A549 treated with dexamethasone at 1 μM for 4 hours (cell line): ENCODE results near the gene P2RY13. TPM values are rescaled to one million over a fixed set of nuclear protein-coding genes. Genes with fewer than 3 reads are reported as not detected.

ENCODE experiments used
- total RNA-seq: library from RNA; stranded (reverse); fragments of 200-300 nt; extraction: Qiagen RNA extraction; gene quantifications from 5 replicates; pipeline ENCODE4 v1.2.3, GENCODE V29; 2022

Gene P2RY13
- not detected in 5 replicates for total RNA-seq

GRCh38 chr3:151329363-151329762 is at the start of gene P2RY13:
P2RY13 (minus strand) TSS chr3:151329549; CDS start chr3:151329528, 21 bp downstream.

GRCh38 chr3:151316267-151316991 is 12.9 kb downstream of the P2RY13 start, which contains the start of gene GPR87:
GPR87 (minus strand) TSS chr3:151316820; CDS start chr3:151300100, 16,720 bp downstream.

GRCh38 chr3:151278230-151278629 is 51.1 kb downstream of the P2RY13 start, which contains the start of gene P2RY14:
P2RY14 (minus strand) TSS chr3:151278542; CDS start chr3:151214316, 64,226 bp downstream.

Other genes with a start within 250 kb of the P2RY13 start
- 0.23 to 0.90 TPM (median 0.41 TPM) in 5 replicates for gene MED12L, start 243.9 kb downstream of the P2RY13 start, total RNA-seq
- gene GPR171, start 126.3 kb downstream of the P2RY13 start, total RNA-seq = not detected in 5 replicates
- not detected in 5 replicates for gene P2RY14, start 51.0 kb downstream of the P2RY13 start, total RNA-seq
- 2.1 to 2.9 TPM (median 2.4 TPM) in 5 replicates for gene GPR87, start 12.7 kb downstream of the P2RY13 start, total RNA-seq
- gene P2RY12, start 55.2 kb upstream of the P2RY13 start, total RNA-seq = not detected in 5 replicates
- 0.34 to 0.53 TPM (median 0.40 TPM) in 5 replicates for gene IGSF10, start 131.5 kb upstream of the P2RY13 start, total RNA-seq